Activated gamma-delta T cell (primary cell): ENCODE results near the gene LIMD2.
"Not testable (repeated sequence)": the region's sequence is repeated elsewhere in the genome, so short reads cannot be mapped to it uniquely, and the experiment has no call there.

Experiments used
- DNase-seq: peaks from one replicate; lab custom pipeline; 2025; lab: John Stamatoyannopoulos, UW
- total RNA-seq, 2 donors: gene quantifications; one replicate each; lab custom pipeline; 2026; lab: John Stamatoyannopoulos, UW

The LIMD2 gene
- total RNA-seq, result 459 to 629 reads per million in 2 donors

- DNase-seq, result peak; percentile 86
Measured at GRCh38 chr17:63699638-63700527, at the start of gene LIMD2. LIMD2 (minus strand) TSS chr17:63700125; CDS start chr17:63699298, 827 bp downstream.

- peak; percentile 98 for DNase-seq
Measured at GRCh38 chr17:63741408-63742173, 41.7 kb upstream of the LIMD2 start, which contains the start of gene STRADA. STRADA (minus strand) TSS chr17:63741799; CDS start chr17:63728369, 13,430 bp downstream.

- no peak for DNase-seq
Measured at GRCh38 chr17:63741143-63741407, 41.1 kb upstream of the LIMD2 start.

- DNase-seq, result no peak
Measured at GRCh38 chr17:63740464-63741142, 40.7 kb upstream of the LIMD2 start.

- DNase-seq, result no peak
Measured at GRCh38 chr17:63735691-63736090, 35.8 kb upstream of the LIMD2 start.

- DNase-seq, result no peak
Measured at GRCh38 chr17:63722403-63722802, 22.5 kb upstream of the LIMD2 start.

GRCh38 chr17:63720194-63720593 is 20.3 kb upstream of the LIMD2 start:
- DNase-seq, result not testable (repeated sequence)

- no peak for DNase-seq
Measured at GRCh38 chr17:63718988-63719387, 19.1 kb upstream of the LIMD2 start.

GRCh38 chr17:63716426-63716825 is 16.5 kb upstream of the LIMD2 start:
- no peak for DNase-seq

- no peak for DNase-seq
Measured at GRCh38 chr17:63714550-63715277, 14.8 kb upstream of the LIMD2 start.

- no peak for DNase-seq
Measured at GRCh38 chr17:63709110-63709509, 9.2 kb upstream of the LIMD2 start.

GRCh38 chr17:63707151-63707550 is 7.2 kb upstream of the LIMD2 start:
- DNase-seq, result no peak

- DNase-seq, result no peak
Measured at GRCh38 chr17:63706336-63707082, 6.6 kb upstream of the LIMD2 start.

- no peak for DNase-seq
Measured at GRCh38 chr17:63705657-63706056, 5.7 kb upstream of the LIMD2 start.

GRCh38 chr17:63704836-63705235 is 4.9 kb upstream of the LIMD2 start:
- DNase-seq, result no peak

GRCh38 chr17:63704259-63704576 is 4.3 kb upstream of the LIMD2 start:
- no peak for DNase-seq

- no peak for DNase-seq
Measured at GRCh38 chr17:63703556-63704258, 3.8 kb upstream of the LIMD2 start.

GRCh38 chr17:63703029-63703428 is 3.1 kb upstream of the LIMD2 start:
- no peak for DNase-seq

GRCh38 chr17:63702721-63703015 is 2.7 kb upstream of the LIMD2 start:
- DNase-seq, result no peak

GRCh38 chr17:63701868-63702720 is 2.2 kb upstream of the LIMD2 start:
- peak; percentile 50 for DNase-seq
